Fibroblast of pulmonary artery (primary cell): ENCODE measurements around the gene CTTN.

ENCODE experiments used
- DNase-seq: peaks from one replicate; pipeline ENCODE4 v3.0.0-alpha.2; 2010; ENCODE audit warnings: low read depth
- H3K4me3 ChIP-seq: replicated peaks from 2 replicates; pipeline ENCODE4 v1.5.1; 2011; ENCODE audit warnings: low read depth, mild to moderate bottlenecking, control low read depth, low read length, moderate library complexity
- TF ChIP-seq, protein P1 (sequence below): IDR thresholded peaks from 2 replicates; pipeline ENCODE4 v1.5.1; 2011; ENCODE audit warnings: mild to moderate bottlenecking, control low read depth, low read length, inconsistent platforms; ENCODE audit errors: missing control alignments

CTTN gene

DNA sequence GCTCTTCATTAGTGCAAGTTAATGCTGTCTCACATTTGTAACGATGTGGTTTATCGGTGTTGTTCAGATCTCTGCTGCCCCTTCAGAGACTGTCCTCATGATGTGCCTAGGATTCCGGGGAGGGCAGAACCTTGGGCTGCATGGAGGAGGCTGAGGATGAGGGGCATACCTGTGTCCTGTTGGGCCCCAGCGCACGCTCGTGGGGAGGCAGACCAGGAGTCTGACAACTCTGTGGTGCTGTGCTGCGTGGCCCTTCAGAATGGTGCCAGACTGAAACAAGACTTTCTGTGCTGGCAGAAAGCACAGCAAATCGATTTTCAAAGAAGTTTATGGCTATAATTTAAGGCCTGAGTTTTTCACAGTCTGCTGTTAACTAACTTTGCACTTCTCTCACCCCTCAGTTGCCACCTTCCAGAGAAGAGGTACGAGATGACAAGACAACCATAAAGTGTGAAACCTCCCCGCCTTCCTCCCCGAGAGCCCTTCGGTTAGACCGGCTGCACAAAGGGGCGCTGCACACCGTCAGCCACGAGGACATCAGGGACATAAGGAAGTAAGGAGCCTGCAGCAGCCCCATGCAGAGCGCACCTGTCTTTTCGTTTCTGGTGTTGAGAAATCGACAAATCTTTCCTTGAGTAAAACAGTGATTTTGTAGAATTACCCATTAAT, 44.3 kb upstream of the CTTN start:
- H3K4me3 ChIP-seq = no peak overlapping the region
- no peak for DNase-seq
- TF ChIP-seq, protein P1, sequence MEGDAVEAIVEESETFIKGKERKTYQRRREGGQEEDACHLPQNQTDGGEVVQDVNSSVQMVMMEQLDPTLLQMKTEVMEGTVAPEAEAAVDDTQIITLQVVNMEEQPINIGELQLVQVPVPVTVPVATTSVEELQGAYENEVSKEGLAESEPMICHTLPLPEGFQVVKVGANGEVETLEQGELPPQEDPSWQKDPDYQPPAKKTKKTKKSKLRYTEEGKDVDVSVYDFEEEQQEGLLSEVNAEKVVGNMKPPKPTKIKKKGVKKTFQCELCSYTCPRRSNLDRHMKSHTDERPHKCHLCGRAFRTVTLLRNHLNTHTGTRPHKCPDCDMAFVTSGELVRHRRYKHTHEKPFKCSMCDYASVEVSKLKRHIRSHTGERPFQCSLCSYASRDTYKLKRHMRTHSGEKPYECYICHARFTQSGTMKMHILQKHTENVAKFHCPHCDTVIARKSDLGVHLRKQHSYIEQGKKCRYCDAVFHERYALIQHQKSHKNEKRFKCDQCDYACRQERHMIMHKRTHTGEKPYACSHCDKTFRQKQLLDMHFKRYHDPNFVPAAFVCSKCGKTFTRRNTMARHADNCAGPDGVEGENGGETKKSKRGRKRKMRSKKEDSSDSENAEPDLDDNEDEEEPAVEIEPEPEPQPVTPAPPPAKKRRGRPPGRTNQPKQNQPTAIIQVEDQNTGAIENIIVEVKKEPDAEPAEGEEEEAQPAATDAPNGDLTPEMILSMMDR = no peak

DNA sequence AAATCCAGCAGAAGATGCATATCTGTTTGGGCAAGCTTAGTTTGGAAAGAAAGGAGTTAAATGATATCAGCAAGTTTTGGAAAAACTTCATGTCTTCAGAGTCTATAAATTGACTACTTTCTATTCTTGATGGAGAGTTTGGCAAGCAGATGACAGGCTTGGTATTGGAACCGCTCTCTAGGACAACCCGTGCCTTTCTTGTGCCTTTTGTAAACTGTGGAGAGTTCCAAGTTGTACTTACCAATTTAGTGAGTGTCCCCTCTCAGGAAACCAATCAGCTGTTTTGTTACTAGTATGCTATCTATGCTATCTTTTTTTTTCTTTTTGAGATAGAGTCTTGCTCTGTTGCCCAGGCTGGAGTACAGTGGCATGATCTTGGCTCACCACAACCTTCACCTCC, 43.7 kb upstream of the CTTN start:
- TF ChIP-seq, protein P1 = no peak
- H3K4me3 ChIP-seq = no peak overlapping the region
- no peak for DNase-seq

DNA sequence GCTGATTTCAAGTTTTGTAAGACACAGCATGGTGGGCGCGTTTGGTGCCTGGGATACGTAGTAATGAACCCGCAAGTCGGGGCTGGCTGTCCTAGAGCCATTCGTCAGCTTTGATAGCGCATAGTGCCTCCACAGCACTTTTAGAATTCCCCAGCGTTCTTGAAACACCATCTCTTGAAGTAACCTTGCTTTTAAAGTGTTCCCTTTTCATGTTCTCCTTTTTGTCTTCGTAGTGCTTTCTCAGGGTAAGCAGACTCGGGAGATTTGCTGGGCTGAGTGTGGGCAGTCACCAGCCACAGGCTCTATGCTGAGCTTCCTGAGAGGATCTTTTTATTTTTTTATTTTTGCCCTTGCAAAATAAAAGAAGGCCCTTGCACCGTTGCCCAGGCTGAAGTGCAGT, 39.6 kb upstream of the CTTN start:
- no peak overlapping the region for H3K4me3 ChIP-seq
- no peak for DNase-seq
- TF ChIP-seq, protein P1 = no peak

DNA sequence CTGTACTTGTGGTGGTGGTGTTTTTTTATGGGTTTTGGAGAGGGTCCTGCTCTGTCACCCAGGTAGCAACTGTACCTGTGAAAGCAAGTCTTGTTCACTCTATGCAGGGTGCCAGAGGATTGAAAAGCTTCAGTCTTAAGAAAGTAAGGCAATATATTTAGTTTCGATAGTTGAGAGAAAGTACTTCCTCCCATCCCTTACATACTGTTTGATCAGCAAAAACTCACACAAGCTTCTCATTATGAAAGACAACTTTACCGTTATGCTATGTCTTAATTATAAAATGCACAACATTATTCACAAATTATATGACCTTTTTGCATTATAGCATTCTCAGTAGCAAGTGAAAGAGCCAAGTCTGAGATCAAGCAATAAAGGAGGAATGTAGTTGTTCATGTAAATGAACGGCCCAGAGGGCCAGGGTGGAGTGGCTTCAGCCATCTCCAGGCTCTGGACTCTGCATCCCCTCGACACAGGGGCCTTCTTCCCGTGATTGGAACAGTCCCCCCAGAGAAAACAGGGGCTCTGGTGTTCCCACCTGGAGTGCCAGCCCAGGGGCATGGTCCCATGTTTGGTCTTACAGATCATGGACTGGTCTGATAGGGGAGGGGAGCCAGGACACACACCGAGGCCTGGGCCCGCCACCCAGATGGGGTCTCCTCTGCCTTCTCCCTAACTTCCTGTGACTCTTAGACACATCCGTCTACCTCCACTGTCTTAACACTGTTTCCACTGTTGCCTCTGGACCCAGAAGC, 38.7 kb upstream of the CTTN start:
- DNase-seq = no peak
- TF ChIP-seq, protein P1 = no peak
- no peak overlapping the region for H3K4me3 ChIP-seq

DNA sequence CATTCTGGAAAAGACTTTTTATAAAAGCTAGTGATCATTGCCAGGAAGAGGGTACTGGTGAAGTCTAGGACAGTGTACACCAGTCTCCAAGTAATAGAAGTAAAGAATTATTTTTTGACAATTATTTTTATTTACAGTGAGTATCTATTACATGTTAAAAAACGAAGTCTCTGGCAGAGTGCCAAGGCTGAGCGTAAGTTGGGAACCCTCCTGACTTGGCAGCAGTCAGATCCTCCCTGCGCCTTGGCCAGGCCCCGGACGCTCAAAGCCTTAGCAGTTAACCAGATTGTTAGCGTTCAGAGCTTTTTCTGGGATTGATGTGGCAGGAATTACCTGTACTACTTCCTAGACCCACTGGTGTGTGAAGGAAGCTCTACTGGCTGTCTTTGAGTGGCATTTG, 38.1 kb upstream of the CTTN start:
- no peak overlapping the region for H3K4me3 ChIP-seq
- no peak for DNase-seq
- TF ChIP-seq, protein P1 = no peak

DNA sequence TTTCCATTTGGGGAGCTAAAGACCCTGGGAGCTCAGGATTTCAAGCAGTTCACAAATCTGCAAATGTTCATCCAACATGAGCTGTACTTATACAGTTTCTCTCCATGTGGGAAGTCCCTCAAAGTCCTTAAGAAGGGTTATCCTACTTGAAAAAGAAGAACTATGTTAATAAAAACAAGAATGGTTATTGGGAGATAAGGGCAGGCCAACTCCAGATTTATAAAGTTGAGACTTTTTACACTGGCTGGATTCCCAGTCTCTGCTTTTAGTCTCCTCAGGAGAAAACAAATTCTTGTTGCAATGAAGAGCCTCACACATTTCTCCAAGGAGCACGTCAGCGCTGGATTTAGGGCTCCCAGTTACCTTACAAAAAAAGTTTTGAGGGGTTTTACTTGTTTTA, 34.2 kb upstream of the CTTN start:
- TF ChIP-seq, protein P1 = no peak
- DNase-seq = peak; percentile 17
- no peak overlapping the region for H3K4me3 ChIP-seq
